PFSK-1 (cell line): Measurements from ENCODE around the gene EVI5.

ENCODE experiments used
- FOXP2 ChIP-seq: optimal IDR thresholded peaks from 2 replicates; pipeline ENCODE3; 2011; ENCODE audit warnings: borderline replicate concordance, control low read depth, inconsistent platforms; ENCODE audit not compliant: insufficient read depth; ENCODE audit errors: extremely low read length, extremely low read depth
- POLR2AphosphoS5 ChIP-seq: IDR thresholded peaks from 2 replicates; pipeline ENCODE4 v1.6.1; 2012; ENCODE audit warnings: low read depth, mild to moderate bottlenecking, control low read depth, low read length, moderate library complexity
- REST ChIP-seq, 2 experiments: IDR thresholded peaks; 2 replicates each; pipeline versions ENCODE4 v1.6.1 to v1.8.0; 2011 to 2012; ENCODE audit warnings: low read depth in 2 of 2, low read length in 2 of 2, control low read depth in 1 of 2, inconsistent platforms in 1 of 2, mild to moderate bottlenecking in 1 of 2, moderate library complexity in 1 of 2; ENCODE audit not compliant: insufficient read depth in 1 of 2
- SIN3A ChIP-seq: IDR thresholded peaks from 2 replicates; pipeline ENCODE4 v1.6.1; 2012; ENCODE audit warnings: mild to moderate bottlenecking, low read length, moderate library complexity, borderline replicate concordance; ENCODE audit not compliant: insufficient read depth
- TAF1 ChIP-seq: IDR thresholded peaks from 2 replicates; pipeline ENCODE4 v1.6.1; 2012; ENCODE audit warnings: low read length, control low read depth, borderline replicate concordance; ENCODE audit not compliant: insufficient read depth

DNA sequence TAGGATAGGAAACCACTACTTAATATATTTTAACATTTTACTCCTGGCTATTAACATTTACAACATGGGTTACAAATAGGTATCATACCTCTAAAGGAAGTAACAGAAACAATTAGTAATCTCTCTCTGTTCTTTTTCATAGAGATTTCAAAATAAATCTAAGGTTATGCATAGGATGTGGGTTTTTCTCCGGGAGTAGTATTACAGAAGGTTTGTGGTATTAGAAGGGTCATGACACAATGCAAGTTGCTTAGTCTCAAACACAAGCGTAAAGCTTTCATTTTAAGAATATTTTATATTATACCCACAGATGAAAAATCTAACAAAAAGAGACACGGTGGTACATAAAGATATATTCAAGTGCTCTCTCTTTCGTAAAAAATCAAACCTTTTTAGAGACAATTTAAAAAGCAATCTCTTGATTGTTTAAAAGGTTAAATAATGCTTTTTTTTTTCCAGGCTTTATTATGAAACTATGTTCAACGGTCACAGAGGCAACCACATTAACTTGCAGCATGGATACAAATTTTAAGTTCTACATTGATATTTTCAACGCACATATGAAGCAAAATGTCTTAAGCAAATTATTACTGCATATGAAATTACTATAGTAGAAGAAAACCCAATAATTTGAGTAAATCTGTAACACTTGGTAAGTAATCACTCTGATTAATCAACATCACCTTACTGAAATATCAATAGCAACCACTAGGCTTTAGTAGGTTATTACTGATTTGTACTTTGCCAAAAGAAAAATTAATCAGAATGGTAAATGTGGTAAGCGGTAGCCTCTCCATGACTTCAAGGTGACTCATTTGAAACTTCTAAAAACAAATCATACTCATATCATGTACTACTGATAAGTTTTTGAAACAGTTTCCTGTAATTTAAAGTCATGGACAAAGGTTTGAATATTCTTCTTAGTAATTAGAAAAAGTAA is 200.8 kb downstream of the EVI5 start:
- TF ChIP-seq REST (IDR thresholded peaks at IDR 0.05; ENCODE audit: insufficient read depth in 1 of 2, low read depth in 2 of 2, low read length in 2 of 2): no peak
- no peak for TF ChIP-seq POLR2AphosphoS5
- no peak for TF ChIP-seq TAF1
- no peak for TF ChIP-seq SIN3A
- TF ChIP-seq FOXP2: no peak
